A673 (cell line): ENCODE measurements around the gene ATP5ME.

Source experiments
- CTCF ChIP-seq: fragments of 300-800, 200-600 bp; sonication (generic); conservative IDR thresholded peaks from 2 replicates; pipeline ENCODE4 v1.5.1; 2017; ENCODE audit warnings: low read depth, mild to moderate bottlenecking, antibody characterized with exemption, low read length, moderate library complexity, mixed read lengths
- EZH2 ChIP-seq: fragments of 200-600 bp; sonication (generic); IDR thresholded peaks from 2 replicates; pipeline ENCODE4 v1.6.1; 2017; ENCODE audit warnings: borderline replicate concordance, low read depth, mild to moderate bottlenecking, mixed read lengths, antibody characterized with exemption, low read length; ENCODE audit not compliant: poor library complexity, severe bottlenecking

- TF ChIP-seq CTCF = no peak
- no peak for TF ChIP-seq EZH2
Measured at GRCh38 chr4:628821-629635, 45.0 kb downstream of the ATP5ME start.
